D721Med (cell line): ENCODE measurements around the gene TNFRSF13B.

Experiments used
- DNase-seq: peaks from one replicate; pipeline ENCODE4 v3.0.0; 2011; ENCODE audit warnings: low spot score; ENCODE audit not compliant: insufficient read length
- FAIRE-seq: peaks from 2 replicates; lab custom pipeline; 2011; peaks lifted over from hg19 to GRCh38; lab: Jason Lieb, UNC
- CTCF ChIP-seq: IDR thresholded peaks from 2 replicates; pipeline ENCODE4 v1.5.1; 2012; ENCODE audit warnings: mild to moderate bottlenecking, control low read depth; ENCODE audit not compliant: insufficient read depth; ENCODE audit errors: missing control alignments

Gene TNFRSF13B

GRCh38 chr17:16945136-16945482 lies 26.8 kb downstream of the TNFRSF13B start:
- FAIRE-seq (no peak), DNase-seq (no peak)
- TF ChIP-seq CTCF, result no peak

GRCh38 chr17:16944334-16945135 lies 27.4 kb downstream of the TNFRSF13B start:
- FAIRE-seq, result no peak
- no peak for DNase-seq
- no peak for TF ChIP-seq CTCF

- no peak for FAIRE-seq
- TF ChIP-seq CTCF, result no peak
- no peak for DNase-seq
These were observed 28.2 kb downstream of the TNFRSF13B start for GRCh38 chr17:16943541-16944333.

GRCh38 chr17:16943032-16943352 lies 28.9 kb downstream of the TNFRSF13B start:
- TF ChIP-seq CTCF, result no peak
- no peak for DNase-seq
- no peak for FAIRE-seq

GRCh38 chr17:16942141-16943031 lies 29.5 kb downstream of the TNFRSF13B start:
- no peak for FAIRE-seq
- no peak for DNase-seq
- no peak for TF ChIP-seq CTCF

GRCh38 chr17:16941072-16942036 lies 30.6 kb downstream of the TNFRSF13B start:
- no peak for DNase-seq
- TF ChIP-seq CTCF, result no peak

More at GRCh38 chr17:16941072-16942036, 30.6 kb downstream of the TNFRSF13B start:
- no peak for FAIRE-seq
